ENCODE measurements around the gene ZDHHC14. TPM values are rescaled to one million over a fixed set of nuclear protein-coding genes. Genes with fewer than 3 reads are reported as not detected.

ZDHHC14 gene
- total RNA-seq, 1 experiment from 2014 or later: 1.7 TPM

DNA sequence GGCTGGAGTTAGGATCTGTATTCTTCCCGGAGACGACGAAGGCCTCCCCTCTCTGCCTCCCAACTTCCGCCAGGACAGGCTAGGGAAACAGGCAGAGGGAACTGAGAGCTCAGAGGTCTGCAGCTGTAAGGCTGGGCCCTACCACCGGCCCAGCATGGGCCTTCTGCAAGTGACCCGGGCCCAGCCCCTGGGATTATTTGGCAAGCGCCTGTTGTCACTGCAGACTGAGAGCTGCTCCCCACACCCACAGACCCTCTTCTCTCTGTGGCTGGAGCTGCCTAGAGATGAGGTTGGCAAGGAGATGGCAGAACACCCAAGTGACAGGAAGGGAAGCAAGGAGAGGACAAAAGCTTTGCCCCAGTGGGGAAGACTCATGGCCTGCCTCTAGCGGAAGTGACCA lies 212.6 kb downstream of the ZDHHC14 start:
- H3K79me1 ChIP-seq (ENCODE audit: insufficient read depth, low read depth, low read length, poor library complexity, severe bottlenecking): no peaks in the 10 kb centered on the region
- Mint-ChIP-seq H3K9me3 (peaks cover 30 to 33% of the 10 kb centered on the region in 2 experiments), H3K4me1 (peaks cover 5 to 12% of the 10 kb centered on the region in 2 experiments), H3K27me3 (ENCODE audit: low read depth) (peaks cover 4% of the 10 kb centered on the region; the same call in 1 of the 2 replicates), H3K27ac (no peak overlapping the region), H3K36me3 (ENCODE audit: insufficient read depth in 1 of 3, low read depth in 3 of 3) (peaks cover 27 to 33% (median 30%) of the 10 kb centered on the region in 3 experiments), H3K4me3 (no peak overlapping the region)
- H3K79me2 ChIP-seq (ENCODE audit: insufficient read depth, low read length): no peaks in the 10 kb centered on the region
- H3K56ac ChIP-seq (ENCODE audit: insufficient read length, low read depth, low read length): no peak overlapping the region
- H2BK5ac ChIP-seq (ENCODE audit: insufficient read length, low read length): no peak overlapping the region
- H3K9me3 ChIP-seq (ENCODE audit: control insufficient read depth, low read depth, low read length): peaks cover 14% of the 10 kb centered on the region
- H2BK15ac ChIP-seq (ENCODE audit: low read depth, low read length): no peak overlapping the region
- H4K8ac ChIP-seq (replicated peaks; ENCODE audit: insufficient read length, low read depth, low read length): no peak overlapping the region
- H3K4me1 ChIP-seq (ENCODE audit: insufficient read depth, low read length): peaks cover 2% of the 10 kb centered on the region; the same call in 1 of the 2 replicates
- H3K27me3 ChIP-seq (ENCODE audit: insufficient read depth, low read length): no peaks in the 10 kb centered on the region
- H4K20me1 ChIP-seq (ENCODE audit: control insufficient read depth, insufficient read depth, insufficient read length): no peaks in the 10 kb centered on the region
- no peak overlapping the region for H2AFZ ChIP-seq (ENCODE audit: low read length)
- no peak overlapping the region for H3K4me2 ChIP-seq (ENCODE audit: insufficient read depth, insufficient read length, low read length)
- no peak for DNase-seq
- H3K14ac ChIP-seq (ENCODE audit: insufficient read depth, low read length): no peak overlapping the region
- TF ChIP-seq, protein P1, sequence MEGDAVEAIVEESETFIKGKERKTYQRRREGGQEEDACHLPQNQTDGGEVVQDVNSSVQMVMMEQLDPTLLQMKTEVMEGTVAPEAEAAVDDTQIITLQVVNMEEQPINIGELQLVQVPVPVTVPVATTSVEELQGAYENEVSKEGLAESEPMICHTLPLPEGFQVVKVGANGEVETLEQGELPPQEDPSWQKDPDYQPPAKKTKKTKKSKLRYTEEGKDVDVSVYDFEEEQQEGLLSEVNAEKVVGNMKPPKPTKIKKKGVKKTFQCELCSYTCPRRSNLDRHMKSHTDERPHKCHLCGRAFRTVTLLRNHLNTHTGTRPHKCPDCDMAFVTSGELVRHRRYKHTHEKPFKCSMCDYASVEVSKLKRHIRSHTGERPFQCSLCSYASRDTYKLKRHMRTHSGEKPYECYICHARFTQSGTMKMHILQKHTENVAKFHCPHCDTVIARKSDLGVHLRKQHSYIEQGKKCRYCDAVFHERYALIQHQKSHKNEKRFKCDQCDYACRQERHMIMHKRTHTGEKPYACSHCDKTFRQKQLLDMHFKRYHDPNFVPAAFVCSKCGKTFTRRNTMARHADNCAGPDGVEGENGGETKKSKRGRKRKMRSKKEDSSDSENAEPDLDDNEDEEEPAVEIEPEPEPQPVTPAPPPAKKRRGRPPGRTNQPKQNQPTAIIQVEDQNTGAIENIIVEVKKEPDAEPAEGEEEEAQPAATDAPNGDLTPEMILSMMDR (conservative IDR thresholded peaks at IDR 0.05): no peak
- no CpG with 5 or more reads among the region's 8 CpGs for WGBS (ENCODE audit: extremely low coverage, insufficient read length, low lambda C conversion rate)
- H3K18ac ChIP-seq (ENCODE audit: insufficient read length, low read depth, low read length): no peak overlapping the region
- H3K27ac ChIP-seq (ENCODE audit: insufficient read length, low read depth, low read length): no peak overlapping the region
- no peak overlapping the region for H2BK20ac ChIP-seq (ENCODE audit: low read depth, low read length, poor library complexity, severe bottlenecking)
- no peak overlapping the region for H3K23ac ChIP-seq (ENCODE audit: insufficient read length, low read depth, low read length)
- no peak overlapping the region for H4K5ac ChIP-seq (ENCODE audit: insufficient read length, low read depth, low read length)
- no peak overlapping the region for H2AK5ac ChIP-seq (ENCODE audit: insufficient read length, low read length)
- H3K9ac ChIP-seq (ENCODE audit: extremely low read depth, insufficient read length, low read length): no peak overlapping the region
- no peak overlapping the region for H3K4ac ChIP-seq (ENCODE audit: low read depth, low read length)
- H4K91ac ChIP-seq (ENCODE audit: insufficient read length, low read depth, low read length): no peak overlapping the region
- no peak overlapping the region for H3T11ph ChIP-seq (ENCODE audit: low read length)
- no peak overlapping the region for H2BK12ac ChIP-seq (ENCODE audit: insufficient read length, low read depth, low read length)
- no peaks in the 10 kb centered on the region for H3K23me2 ChIP-seq (ENCODE audit: insufficient read length, low read depth, low read length, poor library complexity, severe bottlenecking)
- no peak overlapping the region for H2BK120ac ChIP-seq (ENCODE audit: low read depth, low read length, poor library complexity, severe bottlenecking)

Data from H9 (cell line).